HL-60/S4 (cell line): ENCODE data around the gene PCSK6.

Experiments
- in situ Hi-C: fragments of 300-500 bp; cut with MboI; formaldehyde crosslinking; loops from 2 replicates; pipeline ENCODE4 v1.14.3; 2022; ENCODE audit warnings: low sequenced_read_pairs

PCSK6 gene

DNA sequence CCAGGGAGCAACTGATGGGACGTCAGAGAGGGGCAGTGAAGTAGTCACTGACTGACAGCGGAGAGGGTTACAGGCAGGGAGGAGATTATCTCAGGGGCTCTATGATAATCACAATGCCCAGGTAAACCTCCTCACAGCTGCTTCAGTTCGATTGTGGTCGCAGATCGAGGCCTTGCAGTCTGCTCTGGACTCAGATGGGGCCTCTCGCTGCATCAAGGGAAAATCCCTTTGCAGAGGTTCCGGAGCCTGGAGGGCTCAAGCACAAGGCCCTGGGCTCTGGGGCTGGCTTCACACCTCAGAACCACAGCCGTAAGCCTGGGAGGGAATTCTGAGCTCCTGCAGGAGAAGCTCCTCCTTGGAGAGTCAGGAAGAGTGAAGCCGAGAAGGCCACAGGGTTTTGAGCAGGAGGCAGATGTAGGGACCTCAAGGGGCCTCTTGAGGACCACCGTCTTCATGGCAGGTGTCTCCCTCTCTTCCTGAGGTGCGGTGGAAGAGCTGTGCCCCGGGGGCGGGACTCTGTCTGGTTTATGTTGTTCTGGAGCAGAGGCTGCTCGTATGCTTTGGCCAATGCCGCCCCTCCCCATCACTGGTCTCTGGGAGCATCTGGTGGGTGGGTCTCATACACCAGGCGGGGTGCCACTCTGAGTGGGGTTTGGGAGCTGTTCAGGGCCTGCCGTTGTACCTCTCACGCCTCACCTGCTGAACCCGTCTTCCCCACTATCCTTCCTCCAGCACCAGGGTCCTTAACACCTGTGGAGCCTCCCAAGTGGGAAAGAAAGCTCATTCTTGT is 175.0 kb downstream of the PCSK6 start:
- in situ Hi-C loops, result no loop called here

DNA sequence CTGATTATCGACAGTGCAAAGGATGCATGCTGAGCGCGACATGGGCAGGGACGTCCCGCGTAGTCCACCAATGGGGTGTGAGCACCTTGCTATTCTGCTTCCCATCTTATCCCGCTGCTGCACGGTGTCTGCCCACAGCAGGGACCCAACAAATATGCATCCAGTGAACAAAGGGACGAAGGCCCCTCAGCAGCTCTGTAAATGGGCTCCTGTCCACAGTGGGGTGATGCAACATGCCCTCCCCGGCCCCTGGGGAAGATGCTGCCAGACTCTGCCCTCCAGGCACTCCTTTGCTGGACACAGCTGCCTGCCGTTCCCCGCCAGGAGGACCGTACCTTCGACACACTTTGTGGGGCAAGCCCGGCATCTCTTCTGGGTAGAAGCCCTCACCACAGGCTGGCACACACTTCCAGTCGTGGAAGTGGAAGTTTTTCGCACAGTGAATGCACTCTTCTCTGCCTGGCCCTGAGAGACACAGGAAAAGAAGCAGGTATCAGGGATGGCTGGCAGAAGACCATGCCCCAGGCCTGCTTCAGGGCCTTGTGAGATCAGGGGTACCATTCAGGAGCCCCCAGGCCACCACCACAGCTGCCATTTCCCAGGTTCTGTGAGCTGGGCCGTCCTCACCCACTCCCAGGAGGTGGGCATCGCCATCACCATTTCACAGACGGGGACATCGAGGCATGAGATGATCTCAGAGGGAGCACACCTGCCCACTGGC is 176.3 kb downstream of the PCSK6 start:
- in situ Hi-C loops, result no loop called here

DNA sequence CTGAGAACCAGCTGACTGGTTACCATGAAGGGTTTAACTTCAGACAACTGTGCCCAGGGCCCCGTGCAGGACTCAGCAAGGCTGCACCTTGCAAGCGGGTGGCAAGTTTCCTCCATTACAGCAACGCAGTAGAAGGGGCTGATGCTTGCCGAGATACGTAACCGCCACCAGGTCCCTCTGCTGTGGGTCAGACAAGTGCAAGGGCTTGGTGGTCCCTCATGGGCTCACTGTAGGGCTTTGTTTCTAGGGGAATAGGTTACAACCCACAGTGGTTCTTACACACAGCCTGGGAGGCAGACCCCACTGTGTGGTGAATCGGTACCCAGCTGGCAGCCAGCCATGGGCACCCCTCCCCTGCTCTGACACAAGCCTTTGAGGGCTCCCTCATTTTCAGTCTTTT is 179.0 kb downstream of the PCSK6 start:
- in situ Hi-C loops, result no loop called here

DNA sequence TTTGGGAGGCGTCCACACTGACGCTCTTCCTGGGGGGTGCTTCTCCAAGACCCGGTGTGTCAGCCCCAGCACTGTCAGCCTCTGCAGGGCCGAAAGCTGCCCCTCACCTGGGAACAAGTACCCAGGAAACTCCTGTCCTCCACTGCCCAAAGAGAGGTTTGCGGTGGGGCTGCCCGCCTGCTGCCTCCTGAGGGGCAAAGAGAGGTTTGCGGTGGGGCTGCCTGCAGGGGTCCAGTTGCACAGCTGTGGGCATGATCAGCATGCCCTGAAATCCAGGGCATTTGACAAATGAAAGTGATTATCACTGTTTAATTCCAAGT is 179.4 kb downstream of the PCSK6 start:
- in situ Hi-C loops, result no loop called here

DNA sequence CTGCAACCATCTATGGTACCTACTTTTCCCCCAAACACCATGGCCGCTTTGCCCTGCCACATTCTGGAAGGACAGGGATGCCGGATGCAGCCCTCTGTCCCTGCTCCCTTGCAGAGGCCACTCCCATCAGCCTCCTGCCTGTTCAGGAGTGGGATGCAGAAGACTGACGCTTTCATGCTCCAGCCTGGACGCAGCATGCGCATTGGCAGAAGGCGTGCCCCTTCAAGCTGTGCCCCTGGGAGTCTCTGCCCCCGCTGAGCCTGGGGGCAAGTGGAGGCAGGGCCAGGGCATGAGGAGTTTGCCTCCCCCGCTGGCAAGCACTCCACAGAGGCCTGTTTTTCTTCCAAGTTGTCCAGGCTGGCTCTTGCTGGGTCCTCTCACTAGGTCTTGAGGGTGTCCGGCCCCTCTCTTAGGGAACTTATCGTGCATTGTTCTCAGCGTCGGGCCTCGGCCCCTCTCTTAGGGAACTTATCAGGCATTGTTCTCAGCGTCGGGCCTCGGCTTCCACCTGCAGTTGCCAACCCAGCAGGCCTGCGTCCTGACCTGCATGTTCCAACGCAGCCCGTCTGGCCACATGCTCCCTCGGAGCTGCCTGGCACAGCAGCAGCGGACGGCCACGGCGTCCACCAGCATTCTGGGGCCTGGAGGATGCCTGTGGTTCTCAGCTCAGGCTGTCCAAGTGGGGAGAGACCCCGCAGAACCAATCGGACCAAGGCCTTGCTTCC is 179.9 kb downstream of the PCSK6 start:
- in situ Hi-C loops, result no loop called here

DNA sequence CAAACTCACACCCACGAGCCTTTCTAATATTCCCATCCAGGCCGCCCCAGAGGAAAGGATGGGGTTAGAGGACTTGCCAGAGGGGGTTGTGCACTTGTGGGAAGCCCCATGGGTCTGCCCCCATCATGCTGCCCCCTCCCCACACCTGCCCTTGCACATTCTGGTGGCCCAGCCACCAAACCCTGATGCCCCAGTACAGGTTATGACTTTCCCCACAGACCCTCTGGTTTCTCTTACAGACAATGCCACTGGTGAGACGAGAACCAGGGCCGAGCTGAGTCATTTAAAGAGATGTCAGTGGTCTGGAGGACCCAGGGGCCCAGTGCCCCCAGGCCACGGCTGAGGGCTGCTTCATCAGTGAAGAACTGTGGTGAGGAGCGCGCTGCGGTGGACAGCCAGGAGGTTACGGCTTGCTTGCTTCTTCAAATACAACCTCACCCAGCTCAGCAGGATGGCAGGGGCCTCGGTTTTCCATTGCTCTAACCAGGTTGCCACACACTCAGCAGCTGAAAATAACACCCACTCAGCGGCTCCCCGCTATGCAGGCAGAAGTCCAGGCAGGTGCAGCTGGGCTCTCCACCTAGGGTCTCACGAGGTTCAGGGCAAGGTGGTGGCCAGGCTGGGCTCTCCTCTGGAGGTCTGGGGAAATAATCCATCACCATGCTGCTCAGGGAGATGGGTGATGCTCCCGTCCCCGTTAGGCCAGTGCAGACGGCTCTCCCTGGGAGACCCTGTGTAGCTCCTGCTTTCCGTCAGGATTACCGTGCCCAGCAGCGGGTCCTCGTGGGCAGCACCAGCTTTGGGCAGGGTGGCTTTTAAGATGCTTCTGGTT is 180.7 kb downstream of the PCSK6 start:
- in situ Hi-C loops, result no loop called here

DNA sequence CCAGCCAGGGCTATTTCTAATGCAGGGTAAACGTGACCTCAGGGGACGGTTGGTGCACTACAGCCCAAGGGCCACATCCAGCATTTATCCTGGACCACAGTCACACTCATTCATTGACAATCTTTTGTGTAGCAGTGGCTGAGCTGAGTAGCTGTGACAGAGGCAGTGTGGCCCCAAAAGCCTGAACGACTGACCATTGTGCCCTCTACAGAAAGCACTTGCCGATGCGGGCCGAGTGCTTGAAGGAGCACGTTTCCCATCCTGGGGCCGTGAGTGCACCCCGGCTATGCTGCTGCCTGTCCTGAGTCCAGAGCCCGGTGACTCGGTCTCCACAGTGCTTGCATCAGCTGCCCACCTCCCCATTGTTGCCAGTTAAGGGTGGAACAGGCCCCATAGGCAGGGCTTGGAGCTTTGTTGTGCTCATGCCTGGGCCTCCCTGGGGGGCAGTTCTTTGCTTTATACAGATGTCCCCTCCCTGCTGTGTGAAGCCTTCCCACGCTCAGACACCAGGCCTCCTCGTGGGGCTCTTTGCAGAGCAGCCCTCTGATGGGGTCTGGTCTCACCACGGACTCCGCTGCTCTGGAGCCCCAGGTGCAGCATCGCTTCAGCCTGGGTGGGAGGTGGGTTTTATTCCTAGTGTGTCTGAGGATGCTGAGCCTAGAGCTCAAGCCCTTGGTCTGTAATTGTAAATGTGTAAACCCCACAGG is 181.5 kb downstream of the PCSK6 start:
- in situ Hi-C loops, result no loop called here

DNA sequence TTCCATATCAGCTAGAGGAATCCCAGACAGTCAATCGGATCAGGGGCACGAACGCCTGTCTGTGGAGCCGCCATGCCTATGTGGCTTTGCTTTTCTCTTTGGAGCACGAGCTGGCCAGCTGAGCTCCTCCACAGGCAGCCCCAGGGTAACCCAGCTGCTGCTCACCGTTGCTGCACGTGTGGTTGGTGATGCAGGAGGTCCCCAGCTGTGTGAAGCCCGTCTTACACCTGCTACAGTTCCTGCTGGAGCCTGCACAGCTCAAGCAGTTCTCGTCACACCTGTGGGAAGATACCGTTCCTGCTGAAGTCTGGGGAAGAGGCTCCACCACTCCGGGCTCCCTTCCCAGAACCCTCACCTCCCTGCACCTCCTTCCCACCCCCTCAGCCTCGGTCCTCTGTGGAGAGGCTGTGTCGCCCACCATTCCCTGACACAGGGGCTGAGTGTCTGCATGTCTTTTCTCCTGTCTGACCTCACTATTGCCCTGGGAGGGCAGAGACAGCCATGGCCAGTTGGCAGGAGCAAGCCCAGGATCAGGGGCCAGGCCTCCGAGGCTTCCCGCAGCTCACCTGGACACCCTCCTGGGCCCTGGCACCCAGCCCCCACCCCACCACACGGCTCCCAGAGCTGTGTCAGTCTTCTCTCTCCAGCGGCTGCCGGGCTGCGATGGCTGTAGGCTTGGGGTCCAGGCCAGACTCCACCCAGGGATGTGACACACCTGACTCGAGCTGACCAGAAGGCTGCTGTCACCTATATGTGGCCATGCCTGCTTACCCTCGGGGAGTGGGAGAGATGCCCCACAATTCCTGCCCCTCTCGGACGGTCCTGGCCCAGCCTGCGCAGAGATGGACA is 182.2 kb downstream of the PCSK6 start:
- in situ Hi-C loops, result no loop called here

DNA sequence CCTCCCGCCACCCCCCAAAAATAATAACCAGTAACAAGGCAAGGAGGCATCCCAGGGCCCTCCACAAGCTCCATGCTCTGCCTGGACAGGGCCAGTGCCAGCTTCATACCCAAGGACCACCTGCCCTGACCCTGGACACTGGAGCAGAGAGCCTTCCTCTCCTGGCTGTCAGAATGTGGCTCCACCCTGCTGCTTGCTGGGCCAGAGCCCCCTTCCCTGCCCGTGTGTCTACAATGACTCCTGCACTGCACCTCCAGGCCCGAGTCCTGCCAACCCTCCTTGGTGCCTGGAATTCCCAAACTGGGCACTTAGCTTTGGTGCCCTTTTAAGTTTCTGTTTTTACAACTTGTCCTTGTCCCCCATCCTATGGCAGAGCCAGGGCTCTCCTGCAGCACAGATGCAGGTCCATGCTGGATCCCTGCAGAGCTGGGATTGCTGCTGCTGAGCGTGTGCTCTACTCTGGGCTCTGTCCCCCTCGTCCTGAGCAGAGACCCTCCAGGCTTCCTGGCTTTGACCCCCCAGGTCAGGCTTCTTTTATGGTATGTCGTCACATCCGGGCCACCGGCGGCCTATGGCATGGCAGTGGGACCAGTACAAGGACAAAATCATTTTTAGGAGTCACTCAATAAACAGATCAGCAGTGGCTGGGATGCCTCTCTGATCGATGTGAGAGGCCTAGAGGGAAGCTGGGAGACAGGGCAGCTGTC is 183.0 kb downstream of the PCSK6 start:
- in situ Hi-C loops, result no loop called here

DNA sequence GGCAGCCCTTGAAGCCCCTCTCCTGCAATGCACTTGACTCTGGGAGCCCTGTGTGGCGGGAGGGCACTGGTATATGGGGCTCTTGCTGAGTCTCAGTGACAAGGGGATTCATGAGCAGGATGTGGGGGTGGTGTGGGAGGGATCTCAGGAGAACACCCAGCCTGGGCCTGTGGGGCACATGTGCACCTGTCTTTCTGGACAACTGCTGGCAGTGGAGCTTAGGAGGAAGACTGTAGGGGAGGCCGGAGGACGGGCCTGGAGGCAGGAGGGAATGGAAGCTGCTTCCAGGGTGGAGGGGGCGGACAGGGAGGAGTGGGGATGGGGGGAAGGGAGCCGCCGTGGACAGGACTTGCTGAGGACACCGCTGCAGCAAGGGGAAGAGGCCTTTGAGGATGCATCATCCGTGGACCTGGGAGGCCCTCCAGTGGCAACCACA is 183.7 kb downstream of the PCSK6 start:
- in situ Hi-C loops, result no loop called here

DNA sequence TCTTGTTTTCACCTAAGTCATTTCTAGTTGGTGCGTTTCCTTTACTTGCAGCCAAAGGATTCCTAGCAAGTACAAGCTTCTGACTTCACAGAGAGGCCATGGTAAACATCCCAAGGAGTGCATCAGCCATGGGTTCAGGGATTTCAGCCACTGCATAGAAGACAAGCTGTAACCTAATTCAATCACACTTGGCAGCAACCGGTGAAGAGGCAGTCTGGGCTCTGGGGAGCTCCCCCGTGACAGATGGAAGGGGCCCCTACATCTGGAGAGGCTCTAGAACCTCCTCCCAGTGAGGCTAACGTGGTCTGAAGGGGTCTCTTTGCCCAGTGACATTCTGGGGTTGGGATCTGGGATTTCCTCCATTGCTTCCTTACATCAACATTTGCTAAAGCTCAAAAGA is 186.1 kb downstream of the PCSK6 start:
- in situ Hi-C loops, result no loop called here

DNA sequence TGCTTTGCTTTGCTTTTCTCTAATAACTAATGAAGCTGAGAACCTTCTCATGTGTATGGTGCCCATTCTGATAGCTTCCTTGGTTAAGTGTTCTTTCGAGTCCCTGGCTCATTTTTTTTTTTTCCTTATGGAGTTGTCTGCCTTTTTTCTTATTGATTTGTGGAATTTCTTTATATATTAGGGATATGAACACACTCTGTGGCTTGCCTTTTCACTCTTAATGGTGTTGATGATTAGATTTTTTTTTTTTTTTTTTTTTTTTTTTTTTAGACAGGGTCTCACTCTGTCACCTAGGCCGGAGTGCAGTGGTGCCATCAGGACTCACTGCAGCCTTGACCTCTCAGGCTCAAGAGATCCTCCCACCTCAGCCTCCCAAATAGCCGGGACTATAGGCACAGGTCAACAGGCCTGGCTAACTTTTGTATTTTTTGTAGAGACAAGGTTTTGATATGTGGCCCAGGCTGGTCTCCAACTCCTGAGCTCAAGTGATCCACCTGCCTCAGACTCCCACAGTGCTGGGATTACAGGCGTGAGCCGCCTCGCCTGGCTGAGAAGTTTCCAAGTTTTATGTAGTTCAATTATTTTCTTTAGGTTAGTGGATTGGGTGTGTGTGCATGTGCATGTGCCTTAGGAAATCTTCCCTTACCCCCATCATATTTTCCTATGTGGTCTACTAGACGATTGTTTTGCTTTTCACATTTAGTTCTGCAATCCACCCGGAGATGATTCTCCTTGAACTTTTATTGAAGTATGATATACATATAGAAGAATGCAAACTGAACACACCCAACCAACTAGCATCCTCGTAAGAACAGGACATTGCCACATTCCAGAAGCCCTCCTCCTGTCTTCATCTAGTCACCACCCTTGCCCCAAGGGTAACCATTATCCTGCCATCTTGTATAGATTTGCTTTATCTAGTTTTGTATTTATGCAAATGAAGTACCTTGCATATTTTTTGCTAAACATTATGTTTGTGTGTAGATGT is 192.8 kb downstream of the PCSK6 start:
- in situ Hi-C loops, result no loop called here

DNA sequence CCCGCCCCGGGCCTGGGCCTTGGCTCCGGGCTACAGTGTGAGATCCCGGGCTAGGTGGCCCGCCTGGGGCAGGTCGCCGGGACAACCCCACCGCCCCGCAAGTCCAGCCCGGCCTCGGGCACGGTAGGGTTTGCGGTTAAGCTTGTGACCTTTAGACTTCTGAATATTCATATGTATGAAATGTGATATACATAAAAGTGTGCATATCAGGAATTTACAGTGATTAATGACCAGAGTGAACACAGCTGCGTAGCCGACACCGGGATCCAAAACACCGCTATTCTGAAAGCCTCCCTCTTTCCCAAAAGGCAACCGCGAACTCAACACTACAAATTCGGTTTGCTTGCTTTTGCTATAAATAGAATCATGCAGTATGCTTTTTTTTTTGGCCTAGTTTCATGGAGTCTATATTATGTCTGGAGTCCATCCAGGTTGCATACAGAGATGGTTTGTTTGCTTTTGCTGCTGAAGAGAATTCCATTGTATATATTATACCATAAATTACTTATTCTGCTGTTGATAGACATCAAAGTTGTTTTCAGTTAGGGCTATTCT is 193.8 kb downstream of the PCSK6 start:
- in situ Hi-C loops, result no loop called here

DNA sequence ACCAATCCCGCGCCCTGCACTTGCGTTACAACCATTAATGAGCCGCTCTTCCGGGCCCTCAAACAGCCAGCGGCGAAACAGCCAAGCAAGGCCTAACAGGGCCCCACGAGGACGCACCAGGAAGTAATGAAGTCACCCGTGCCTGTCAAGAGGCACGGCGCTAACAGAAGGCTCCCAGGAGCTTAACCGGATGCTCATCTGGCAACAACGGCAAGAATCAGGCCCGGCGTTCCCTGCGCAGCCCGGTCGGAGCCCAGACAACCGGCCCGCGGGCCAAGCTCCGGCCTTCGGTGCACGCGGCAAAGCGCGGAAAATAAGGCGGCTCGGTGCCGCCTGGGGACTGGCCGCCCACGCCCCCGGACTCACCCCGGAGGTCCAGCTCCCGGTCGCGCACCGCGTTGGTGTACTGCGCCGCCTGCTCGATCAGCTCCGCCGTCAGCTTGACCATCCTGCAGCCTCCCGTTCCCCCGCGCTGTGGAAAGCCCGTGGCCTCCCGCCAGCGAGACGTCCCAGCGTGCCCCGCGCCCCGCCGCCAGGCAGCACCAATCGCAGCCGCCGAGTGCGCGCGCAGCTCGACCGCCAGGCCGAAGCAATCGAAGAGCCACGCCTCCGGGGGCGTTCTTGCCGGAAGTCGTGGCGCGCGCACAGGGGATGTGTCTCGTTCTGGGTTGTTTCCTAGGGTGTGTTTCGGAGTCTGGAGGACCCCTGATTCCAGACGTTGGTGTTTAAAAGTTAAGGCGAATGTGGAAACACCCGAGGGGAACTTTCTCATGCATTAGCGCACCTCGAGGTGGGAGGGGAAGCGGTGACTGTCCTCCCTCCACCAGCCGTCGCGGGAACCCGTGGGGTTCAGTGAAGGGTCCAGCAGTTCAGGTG is 194.5 kb downstream of the PCSK6 start, which contains the start of gene SNRPA1:
TSS of gene SNRPA1 (minus strand) at position 518 of the 876 bp plus-strand sequence. CDS start at position 448, 70 bp downstream.
- in situ Hi-C loops, result loop anchor here (5.0 kb wide), 1 partner anchor 357 kb away; the partner anchor contains the start of gene TM2D3

DNA sequence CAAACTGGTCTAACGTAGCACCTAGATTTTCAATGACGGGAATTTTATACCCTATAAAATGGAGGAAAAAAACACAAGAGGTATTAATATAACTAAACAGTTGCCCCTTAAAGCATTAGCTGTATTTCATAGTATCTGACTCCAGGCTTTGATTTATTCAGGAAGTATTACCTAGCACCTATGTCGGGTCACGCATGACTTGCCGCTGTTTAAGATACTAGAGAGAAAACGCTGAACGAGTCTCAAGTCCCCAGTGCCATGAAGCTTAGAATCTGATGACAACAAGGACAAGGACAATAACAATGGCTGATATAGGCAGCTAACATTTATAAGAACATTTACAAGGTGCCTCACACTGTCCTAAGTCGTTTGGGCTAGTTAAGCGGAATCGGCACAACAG is 196.4 kb downstream of the PCSK6 start:
- in situ Hi-C loops, result loop anchor here (5.0 kb wide), 1 partner anchor 359 kb away; the partner anchor contains the start of gene TM2D3

DNA sequence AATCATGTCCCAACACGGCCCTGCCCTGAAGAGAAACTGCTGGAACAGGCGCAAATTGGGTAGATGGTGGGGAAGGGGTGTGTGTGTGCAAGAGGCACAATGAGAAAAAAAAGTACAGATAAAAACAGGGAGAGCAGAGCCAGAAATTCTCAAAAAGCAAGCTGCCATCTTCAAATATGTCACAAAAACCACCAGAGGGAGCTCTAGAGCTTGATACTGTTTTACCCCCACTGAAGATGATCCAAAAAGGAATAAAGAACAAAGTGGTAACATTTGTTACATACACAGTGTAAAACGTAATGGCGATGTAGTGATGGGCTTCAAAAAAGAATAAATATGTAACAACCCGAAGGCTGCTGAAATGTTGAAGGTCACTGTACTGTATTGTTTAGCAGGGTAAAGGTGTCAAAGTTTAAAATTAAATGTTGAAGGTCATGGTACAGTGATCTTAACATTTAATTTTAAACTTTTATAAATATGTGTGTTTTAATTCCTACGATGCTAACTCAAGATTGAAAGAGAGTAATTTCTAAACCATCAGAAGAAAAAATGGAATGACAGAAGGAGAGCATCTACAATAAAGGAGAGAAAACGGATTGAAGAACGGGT is 200.5 kb downstream of the PCSK6 start:
- in situ Hi-C loops, result no loop called here
